ENCODE results near the gene CAST. TPM values are rescaled to one million over a fixed set of nuclear protein-coding genes. Genes with fewer than 3 reads are reported as not detected.

The CAST gene
- total and polyA plus RNA-seq, 2 donors from 2014 or later = 83.2 to 282 TPM

DNA sequence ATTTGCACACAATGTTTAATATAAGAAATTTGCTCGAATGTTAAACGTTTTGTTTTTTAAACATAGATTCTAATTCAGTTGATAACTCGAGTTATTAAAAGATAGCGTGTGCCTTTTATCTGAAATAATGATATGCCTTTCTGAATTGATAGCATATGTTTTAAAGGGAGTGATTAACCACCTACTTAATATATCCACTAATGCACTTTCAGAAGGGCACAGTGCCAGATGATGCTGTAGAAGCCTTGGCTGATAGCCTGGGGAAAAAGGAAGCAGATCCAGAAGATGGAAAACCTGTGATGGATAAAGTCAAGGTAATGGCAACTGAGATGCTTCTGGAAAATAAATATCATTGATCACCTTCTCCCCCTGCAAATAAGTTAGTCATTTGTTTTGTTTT, 91.7 kb downstream of the CAST start:
- FAIRE-seq = no peak
- H3K9me3 ChIP-seq (ENCODE audit: control insufficient read depth in 2 of 3, insufficient read depth in 1 of 3, low read length in 3 of 3) = no peaks in the 10 kb centered on the region
- no peak overlapping the region for H3K4me3 ChIP-seq (ENCODE audit: low read length in 3 of 3)
- peaks cover 14 to 47% (median 31%) of the 10 kb centered on the region in 3 donors for H3K36me3 ChIP-seq (ENCODE audit: control insufficient read depth in 2 of 3, insufficient read depth in 3 of 3, low read length in 3 of 3)
- intact Hi-C loops (cut with DNase I) = no loop called here
- no peak for DNase-seq
- no peak for TF ChIP-seq CTCF (IDR thresholded peaks at IDR 0.05; ENCODE audit: borderline replicate concordance, extremely low read depth, insufficient read depth)
- H3K9ac ChIP-seq (ENCODE audit: low read length in 3 of 3) = no peak overlapping the region
- H3K27ac ChIP-seq (ENCODE audit: low read depth in 2 of 2, low read length in 2 of 2) = no peak overlapping the region
- H3K27me3 ChIP-seq (ENCODE audit: control insufficient read depth, insufficient read depth, low read length) = no peaks in the 10 kb centered on the region
- no peaks in the 10 kb centered on the region for H3K4me1 ChIP-seq (ENCODE audit: control insufficient read depth in 2 of 3, insufficient read depth in 2 of 3, low read depth in 1 of 3, low read length in 3 of 3)

DNA sequence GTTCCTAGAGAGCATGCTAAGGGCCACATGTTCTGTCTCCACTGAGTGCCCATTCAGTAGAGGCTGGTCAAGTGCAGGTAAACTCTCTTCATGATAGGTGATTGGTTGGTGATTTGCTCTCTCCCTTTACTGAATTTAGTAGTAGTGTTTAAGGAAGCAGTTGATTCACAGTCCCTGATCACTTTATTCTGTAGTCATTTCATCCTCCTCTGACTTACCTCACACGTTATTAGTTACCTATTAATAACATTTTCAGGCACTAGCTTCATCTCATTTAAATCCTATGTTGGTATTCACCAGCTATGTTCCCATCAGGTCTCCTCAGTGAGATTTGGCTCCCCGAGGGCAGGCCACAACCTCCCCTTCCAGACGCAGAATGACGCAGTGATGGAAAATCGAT, 93.7 kb downstream of the CAST start:
- Histone ChIP-seq H3K9ac (ENCODE audit: low read length in 3 of 3) (no peak overlapping the region), H3K4me3 (ENCODE audit: low read length in 3 of 3) (no peak overlapping the region), H3K36me3 (ENCODE audit: control insufficient read depth in 2 of 3, insufficient read depth in 3 of 3, low read length in 3 of 3) (peaks cover 14 to 33% (median 27%) of the 10 kb centered on the region in 3 donors), H3K9me3 (ENCODE audit: control insufficient read depth in 2 of 3, insufficient read depth in 1 of 3, low read length in 3 of 3) (no peaks in the 10 kb centered on the region), H3K27ac (ENCODE audit: low read depth in 2 of 2, low read length in 2 of 2) (no peak overlapping the region), H3K27me3 (ENCODE audit: control insufficient read depth, insufficient read depth, low read length) (no peaks in the 10 kb centered on the region), H3K4me1 (ENCODE audit: control insufficient read depth in 2 of 3, insufficient read depth in 2 of 3, low read depth in 1 of 3, low read length in 3 of 3) (no peaks in the 10 kb centered on the region)
- intact Hi-C loops (cut with DNase I) = no loop called here
- DNase-seq (no peak), FAIRE-seq (no peak)
- TF ChIP-seq CTCF (IDR thresholded peaks at IDR 0.05; ENCODE audit: borderline replicate concordance, extremely low read depth, insufficient read depth) = no peak

DNA sequence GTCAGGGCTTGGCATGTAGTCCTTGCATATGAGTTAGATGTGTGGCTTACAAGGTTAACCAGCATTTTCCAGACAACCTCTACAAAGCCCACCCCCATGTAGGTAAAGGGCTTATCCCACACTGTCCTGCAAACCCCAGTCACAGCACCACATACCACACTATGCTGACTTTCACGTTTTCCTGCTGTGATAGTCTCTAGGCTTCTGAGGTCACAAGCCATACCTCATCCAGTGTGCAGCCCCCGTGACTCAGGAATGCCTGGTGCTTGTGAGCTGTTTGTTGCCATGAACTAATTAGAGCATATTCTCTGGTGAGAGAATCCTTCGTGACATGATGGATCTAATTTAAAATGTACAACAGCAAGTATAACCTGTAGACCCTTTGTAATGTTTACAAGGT, 94.8 kb downstream of the CAST start:
- H3K27ac ChIP-seq (ENCODE audit: low read depth in 2 of 2, low read length in 2 of 2) = no peak overlapping the region
- no peak for FAIRE-seq

More for the DNA sequence above, 94.8 kb downstream of the CAST start:
- no peak for TF ChIP-seq CTCF (IDR thresholded peaks at IDR 0.05; ENCODE audit: borderline replicate concordance, extremely low read depth, insufficient read depth)
- no peaks in the 10 kb centered on the region for H3K4me1 ChIP-seq (ENCODE audit: control insufficient read depth in 2 of 3, insufficient read depth in 2 of 3, low read depth in 1 of 3, low read length in 3 of 3)
- no peaks in the 10 kb centered on the region for H3K27me3 ChIP-seq (ENCODE audit: control insufficient read depth, insufficient read depth, low read length)
- H3K9me3 ChIP-seq (ENCODE audit: control insufficient read depth in 2 of 3, insufficient read depth in 1 of 3, low read length in 3 of 3) = no peaks in the 10 kb centered on the region
- no peak overlapping the region for H3K9ac ChIP-seq (ENCODE audit: low read length in 3 of 3)
- peak in 2 of 5 donors; percentile 22 to 25 for DNase-seq
- H3K4me3 ChIP-seq (ENCODE audit: low read length in 3 of 3) = no peak overlapping the region
- intact Hi-C loops (cut with DNase I) = no loop called here
- H3K36me3 ChIP-seq (ENCODE audit: control insufficient read depth in 2 of 3, insufficient read depth in 3 of 3, low read length in 3 of 3) = peaks cover 14 to 33% (median 27%) of the 10 kb centered on the region in 3 donors
